Osteoblast (primary cell): ENCODE data around the gene ITGA2. TPM values are rescaled to one million over a fixed set of nuclear protein-coding genes. Genes with fewer than 3 reads are reported as not detected.
"Not testable (repeated sequence)": the region's sequence is repeated elsewhere in the genome, so short reads cannot be mapped to it uniquely, and the experiment has no call there.

Experiments
- DNase-seq: peaks from one replicate; pipeline ENCODE4 v3.0.0; 2011; ENCODE audit warnings: low spot score, mixed read lengths; ENCODE audit not compliant: insufficient read length; ENCODE audit errors: missing footprints
- H2AFZ ChIP-seq: 2 replicates; pipeline ENCODE4 v1.6.0; 2011; ENCODE audit warnings: mild to moderate bottlenecking, low read length
- H3K27ac ChIP-seq: 2 replicates; pipeline ENCODE4 v1.5.1; 2011; ENCODE audit warnings: mild to moderate bottlenecking, low read depth, low read length, moderate library complexity
- H3K27me3 ChIP-seq: 2 replicates; pipeline ENCODE4 v1.6.0; 2012; ENCODE audit warnings: mild to moderate bottlenecking, control low read depth, inconsistent platforms, low read length, moderate library complexity; ENCODE audit not compliant: insufficient read depth
- H3K36me3 ChIP-seq: 2 replicates; pipeline ENCODE4 v1.5.1; 2011; ENCODE audit warnings: mild to moderate bottlenecking, low read length, control low read depth, moderate library complexity; ENCODE audit not compliant: insufficient read depth
- H3K4me1 ChIP-seq: 2 replicates; pipeline ENCODE4 v1.5.1; 2011; ENCODE audit warnings: mild to moderate bottlenecking, low read length, control low read depth, moderate library complexity; ENCODE audit not compliant: insufficient read depth
- H3K4me2 ChIP-seq: 2 replicates; pipeline ENCODE4 v1.6.0; 2011; ENCODE audit warnings: mild to moderate bottlenecking, low read length; ENCODE audit not compliant: insufficient read depth
- H3K4me3 ChIP-seq: fragments of 200-600 bp; sonication (generic); 3 replicates; pipeline ENCODE4 v1.5.1; 2012; ENCODE audit warnings: mild to moderate bottlenecking, low read length, inconsistent platforms; ENCODE audit not compliant: insufficient read depth
- H3K79me2 ChIP-seq: 2 replicates; pipeline ENCODE4 v1.6.0; 2012; ENCODE audit warnings: mild to moderate bottlenecking, low read length, control low read depth, inconsistent platforms; ENCODE audit not compliant: insufficient read depth
- H3K9me3 ChIP-seq: 2 replicates; pipeline ENCODE4 v1.5.1; 2011; ENCODE audit warnings: low read depth, low read length, control low read depth
- H4K20me1 ChIP-seq: 2 replicates; pipeline ENCODE4 v1.6.0; 2012; ENCODE audit warnings: mild to moderate bottlenecking, low read length, control low read depth; ENCODE audit not compliant: insufficient read depth
- CTCF ChIP-seq: IDR thresholded peaks from 2 replicates; pipeline ENCODE4 v1.5.1; 2011; ENCODE audit warnings: mild to moderate bottlenecking, low read depth, low read length, moderate library complexity; ENCODE audit errors: extremely low read depth
- total RNA-seq: library from RNA; depleted of rRNA; stranded (reverse); fragments of >200 nt; gene quantifications from 2 replicates; pipeline ENCODE4 v1.2.3, GENCODE V29; 2012

The ITGA2 gene
- total RNA-seq, 1 donor = 2.9 TPM

GRCh38 chr5:52963636-52964035, 25.5 kb upstream of the ITGA2 start:
- H3K27me3 ChIP-seq = no peaks in the 10 kb centered on the region
- no peak overlapping the region for H3K4me2 ChIP-seq
- no peak for DNase-seq
- H3K36me3 ChIP-seq = no peaks in the 10 kb centered on the region
- no peak overlapping the region for H3K4me3 ChIP-seq
- H4K20me1 ChIP-seq = no peaks in the 10 kb centered on the region
- no peak for TF ChIP-seq CTCF
- no peak overlapping the region for H2AFZ ChIP-seq
- no peaks in the 10 kb centered on the region for H3K9me3 ChIP-seq
- no peak overlapping the region for H3K27ac ChIP-seq
- H3K4me1 ChIP-seq = no peaks in the 10 kb centered on the region
- no peaks in the 10 kb centered on the region for H3K79me2 ChIP-seq

- TF ChIP-seq CTCF = peak; percentile 15
- Histone ChIP-seq H3K27me3 (no peaks in the 10 kb centered on the region), H3K79me2 (no peaks in the 10 kb centered on the region), H2AFZ (peak overlapping the region; percentile 39), H3K36me3 (no peaks in the 10 kb centered on the region), H3K4me3 (no peak overlapping the region), H4K20me1 (no peaks in the 10 kb centered on the region), H3K27ac (no peak overlapping the region), H3K4me1 (no peaks in the 10 kb centered on the region), H3K9me3 (no peaks in the 10 kb centered on the region), H3K4me2 (no peak overlapping the region)
- DNase-seq = no peak
Observed at GRCh38 chr5:52964138-52964537, 25.0 kb upstream of the ITGA2 start.

GRCh38 chr5:52976157-52976556, 13.0 kb upstream of the ITGA2 start:
- H3K79me2 ChIP-seq, H3K27ac ChIP-seq, H3K4me1 ChIP-seq, H3K4me2 ChIP-seq, H3K27me3 ChIP-seq, H2AFZ ChIP-seq, H3K9me3 ChIP-seq, DNase-seq, H4K20me1 ChIP-seq, H3K36me3 ChIP-seq, H3K4me3 ChIP-seq: not testable (repeated sequence)

- Histone ChIP-seq H3K9me3 (no peaks in the 10 kb centered on the region), H3K4me3 (no peak overlapping the region), H3K4me2 (no peak overlapping the region), H4K20me1 (no peaks in the 10 kb centered on the region), H3K27me3 (no peaks in the 10 kb centered on the region), H3K4me1 (no peaks in the 10 kb centered on the region), H3K36me3 (no peaks in the 10 kb centered on the region), H3K27ac (no peak overlapping the region), H3K79me2 (no peaks in the 10 kb centered on the region), H2AFZ (no peak overlapping the region)
- no peak for DNase-seq
- TF ChIP-seq CTCF = no peak
Observed at GRCh38 chr5:52977264-52977897, 11.8 kb upstream of the ITGA2 start.
